Kidney epithelial cell (primary cell): ENCODE results near the gene SUDS3. TPM values are rescaled to one million over a fixed set of nuclear protein-coding genes. Genes with fewer than 3 reads are reported as not detected.

Experiments
- DNase-seq: peaks from one replicate; pipeline ENCODE4 v3.0.0-alpha.2; 2010; ENCODE audit warnings: low read depth
- H3K27me3 ChIP-seq: 2 replicates; pipeline ENCODE4 v1.6.0; 2011; ENCODE audit warnings: low read length; ENCODE audit not compliant: control insufficient read depth, insufficient read depth
- H3K36me3 ChIP-seq: 2 replicates; pipeline ENCODE4 v1.5.1; 2011; ENCODE audit warnings: low read length; ENCODE audit not compliant: control insufficient read depth, insufficient read depth
- H3K4me3 ChIP-seq: 2 replicates; pipeline ENCODE4 v1.5.1; 2011; ENCODE audit warnings: low read depth, mild to moderate bottlenecking, control low read depth, low read length
- CTCF ChIP-seq: IDR thresholded peaks from 2 replicates; pipeline ENCODE4 v1.5.1; 2011; ENCODE audit warnings: mild to moderate bottlenecking, moderate library complexity, low read length, control low read depth, inconsistent platforms; ENCODE audit not compliant: insufficient read depth, poor library complexity, severe bottlenecking
- total RNA-seq: library from RNA; depleted of rRNA; stranded (reverse); fragments of >200 nt; gene quantifications from 2 replicates; pipeline ENCODE4 v1.2.3, GENCODE V29; 2015

The SUDS3 gene
- total RNA-seq, 1 donor from 2014 or later, result 30.5 TPM

DNA sequence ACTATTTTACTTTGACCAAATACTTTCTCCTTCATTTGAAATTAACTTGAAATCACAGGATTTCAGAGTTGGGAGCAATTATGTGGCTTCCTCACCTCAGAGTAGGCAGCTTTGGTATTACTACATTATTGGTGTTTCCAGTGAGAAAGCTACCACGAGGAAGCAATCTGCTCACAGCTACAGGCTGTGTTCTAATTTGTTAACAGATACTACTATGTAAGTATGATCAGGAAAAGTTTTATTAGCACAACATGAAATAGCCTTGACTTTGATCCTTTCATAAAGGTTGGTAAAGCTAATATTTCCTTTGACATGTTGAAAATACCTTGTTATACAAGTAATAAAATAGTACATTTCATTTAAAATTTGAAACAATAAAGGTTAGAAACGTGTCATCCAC is 34.3 kb upstream of the SUDS3 start:
- no peak for TF ChIP-seq CTCF
- Histone ChIP-seq H3K36me3 (no peaks in the 10 kb centered on the region), H3K27me3 (no peaks in the 10 kb centered on the region), H3K4me3 (no peak overlapping the region)
- no peak for DNase-seq

DNA sequence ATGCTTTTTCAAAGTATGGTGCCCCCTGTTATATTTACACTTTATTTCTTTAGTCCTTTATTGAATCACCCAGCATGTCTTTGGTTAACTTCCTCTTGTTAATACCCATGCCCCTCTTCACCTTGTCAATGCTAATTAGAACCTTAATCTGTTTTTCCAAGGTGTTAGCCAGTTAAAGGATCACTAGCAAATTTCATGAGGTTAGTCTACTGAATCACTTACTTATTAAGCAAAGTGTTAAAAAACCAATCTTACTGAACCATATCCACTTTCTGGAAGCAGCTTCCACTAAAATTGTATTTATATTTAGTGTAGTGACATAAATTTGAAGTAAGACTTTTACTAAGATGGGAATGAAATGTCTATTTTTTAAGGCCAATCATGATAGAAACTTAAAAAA is 31.5 kb upstream of the SUDS3 start:
- H3K36me3 ChIP-seq, result no peaks in the 10 kb centered on the region
- no peak for TF ChIP-seq CTCF
- DNase-seq, result no peak

GRCh38 chr12:118345355-118345754 is 31.0 kb upstream of the SUDS3 start:
- Histone ChIP-seq H3K36me3 (no peaks in the 10 kb centered on the region), H3K27me3 (no peaks in the 10 kb centered on the region), H3K4me3 (no peak overlapping the region)
- TF ChIP-seq CTCF, result no peak
- DNase-seq, result no peak

More for the DNA sequence above, 31.5 kb upstream of the SUDS3 start:
- Histone ChIP-seq H3K27me3 (no peaks in the 10 kb centered on the region), H3K4me3 (no peak overlapping the region)

DNA sequence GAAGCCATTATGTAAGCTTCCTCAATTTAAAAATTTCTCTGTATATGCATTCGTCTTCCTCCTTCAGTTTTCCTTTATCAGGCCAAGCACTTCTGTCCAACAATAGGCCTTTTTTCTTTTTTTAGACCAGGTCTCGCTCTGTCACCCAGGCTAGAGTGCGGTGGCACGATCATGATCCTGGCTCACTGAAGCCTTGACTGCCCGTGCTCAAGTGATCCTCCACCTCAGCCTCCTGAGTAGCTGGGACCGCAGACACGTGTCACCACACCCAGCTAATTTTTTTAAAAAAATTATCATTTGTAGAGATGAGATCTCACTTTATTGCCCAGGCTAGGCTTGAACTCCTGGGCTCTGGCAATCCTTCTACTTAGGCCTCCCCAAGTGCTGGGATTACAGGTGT is 29.5 kb upstream of the SUDS3 start:
- Histone ChIP-seq H3K4me3 (no peak overlapping the region), H3K27me3 (no peaks in the 10 kb centered on the region), H3K36me3 (no peaks in the 10 kb centered on the region)
- no peak for DNase-seq
- no peak for TF ChIP-seq CTCF

DNA sequence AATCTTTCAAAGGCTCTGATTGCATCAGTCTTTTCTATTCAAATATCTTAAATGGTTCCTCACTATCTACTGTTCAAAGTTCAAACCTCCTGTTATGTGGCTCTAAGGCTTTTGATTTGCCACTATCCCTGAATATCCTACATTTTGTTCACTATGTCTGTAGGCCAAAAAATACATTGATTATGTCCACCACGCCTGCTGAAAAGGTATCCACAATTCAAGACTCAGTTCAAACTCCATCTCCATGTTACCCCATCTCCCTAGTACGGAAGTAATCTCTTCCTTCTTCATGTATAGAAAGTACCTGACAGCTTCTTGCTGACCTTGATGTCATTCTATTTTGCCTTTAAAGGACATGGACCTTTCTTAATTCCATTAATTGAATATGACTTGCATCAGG is 28.4 kb upstream of the SUDS3 start:
- H3K36me3 ChIP-seq, result no peaks in the 10 kb centered on the region
- no peaks in the 10 kb centered on the region for H3K27me3 ChIP-seq
- no peak for TF ChIP-seq CTCF
- H3K4me3 ChIP-seq, result no peak overlapping the region
- DNase-seq, result no peak

GRCh38 chr12:118350908-118351559 is 25.3 kb upstream of the SUDS3 start:
- Histone ChIP-seq H3K4me3 (no peak overlapping the region), H3K27me3 (no peaks in the 10 kb centered on the region), H3K36me3 (no peaks in the 10 kb centered on the region)
- no peak for TF ChIP-seq CTCF
- no peak for DNase-seq
